Measurements from ENCODE around the gene UGT1A10.

UGT1A10 gene

DNA sequence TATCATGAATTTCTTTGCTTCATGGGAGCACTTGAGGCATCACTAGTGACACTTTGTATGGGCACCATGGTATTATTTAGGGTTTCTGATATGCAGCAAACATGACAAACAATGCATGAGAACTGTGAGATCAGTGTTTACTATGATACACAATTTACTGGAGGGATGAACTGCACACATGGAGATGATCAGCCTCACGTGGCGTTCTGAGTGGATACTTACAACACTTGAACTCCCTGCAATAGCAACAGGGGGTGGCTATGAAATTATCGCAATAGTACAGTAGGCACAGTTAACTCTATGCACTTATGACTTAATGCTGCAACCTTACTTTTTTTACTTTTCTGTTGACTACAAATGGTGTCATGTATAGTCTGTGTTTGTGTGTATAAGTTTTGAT, 37.3 kb upstream of the UGT1A10 start:
- DNase-seq (ENCODE audit: low read depth in 1 of 2, low spot score in 1 of 2) = no peak
- Histone ChIP-seq H3K27me3 (ENCODE audit: insufficient read depth, poor library complexity, severe bottlenecking) (peaks cover 3% of the 10 kb centered on the region), H3K27ac (replicated peaks) (no peak overlapping the region), H3K4me3 (replicated peaks; ENCODE audit: insufficient read depth, low read length) (no peak overlapping the region)
- TF ChIP-seq POLR2AphosphoS5 (IDR thresholded peaks at IDR 0.05; ENCODE audit: low read depth) (no peak), SPI1 (IDR thresholded peaks at IDR 0.05; ENCODE audit: borderline replicate concordance, low read depth) (no peak), GABPA (IDR thresholded peaks at IDR 0.05; ENCODE audit: low read depth) (no peak)
- TF ChIP-seq, protein P1, sequence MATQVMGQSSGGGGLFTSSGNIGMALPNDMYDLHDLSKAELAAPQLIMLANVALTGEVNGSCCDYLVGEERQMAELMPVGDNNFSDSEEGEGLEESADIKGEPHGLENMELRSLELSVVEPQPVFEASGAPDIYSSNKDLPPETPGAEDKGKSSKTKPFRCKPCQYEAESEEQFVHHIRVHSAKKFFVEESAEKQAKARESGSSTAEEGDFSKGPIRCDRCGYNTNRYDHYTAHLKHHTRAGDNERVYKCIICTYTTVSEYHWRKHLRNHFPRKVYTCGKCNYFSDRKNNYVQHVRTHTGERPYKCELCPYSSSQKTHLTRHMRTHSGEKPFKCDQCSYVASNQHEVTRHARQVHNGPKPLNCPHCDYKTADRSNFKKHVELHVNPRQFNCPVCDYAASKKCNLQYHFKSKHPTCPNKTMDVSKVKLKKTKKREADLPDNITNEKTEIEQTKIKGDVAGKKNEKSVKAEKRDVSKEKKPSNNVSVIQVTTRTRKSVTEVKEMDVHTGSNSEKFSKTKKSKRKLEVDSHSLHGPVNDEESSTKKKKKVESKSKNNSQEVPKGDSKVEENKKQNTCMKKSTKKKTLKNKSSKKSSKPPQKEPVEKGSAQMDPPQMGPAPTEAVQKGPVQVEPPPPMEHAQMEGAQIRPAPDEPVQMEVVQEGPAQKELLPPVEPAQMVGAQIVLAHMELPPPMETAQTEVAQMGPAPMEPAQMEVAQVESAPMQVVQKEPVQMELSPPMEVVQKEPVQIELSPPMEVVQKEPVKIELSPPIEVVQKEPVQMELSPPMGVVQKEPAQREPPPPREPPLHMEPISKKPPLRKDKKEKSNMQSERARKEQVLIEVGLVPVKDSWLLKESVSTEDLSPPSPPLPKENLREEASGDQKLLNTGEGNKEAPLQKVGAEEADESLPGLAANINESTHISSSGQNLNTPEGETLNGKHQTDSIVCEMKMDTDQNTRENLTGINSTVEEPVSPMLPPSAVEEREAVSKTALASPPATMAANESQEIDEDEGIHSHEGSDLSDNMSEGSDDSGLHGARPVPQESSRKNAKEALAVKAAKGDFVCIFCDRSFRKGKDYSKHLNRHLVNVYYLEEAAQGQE (IDR thresholded peaks at IDR 0.05; ENCODE audit: insufficient replicate concordance, low read depth) = no peak
- TF ChIP-seq, protein P2, sequence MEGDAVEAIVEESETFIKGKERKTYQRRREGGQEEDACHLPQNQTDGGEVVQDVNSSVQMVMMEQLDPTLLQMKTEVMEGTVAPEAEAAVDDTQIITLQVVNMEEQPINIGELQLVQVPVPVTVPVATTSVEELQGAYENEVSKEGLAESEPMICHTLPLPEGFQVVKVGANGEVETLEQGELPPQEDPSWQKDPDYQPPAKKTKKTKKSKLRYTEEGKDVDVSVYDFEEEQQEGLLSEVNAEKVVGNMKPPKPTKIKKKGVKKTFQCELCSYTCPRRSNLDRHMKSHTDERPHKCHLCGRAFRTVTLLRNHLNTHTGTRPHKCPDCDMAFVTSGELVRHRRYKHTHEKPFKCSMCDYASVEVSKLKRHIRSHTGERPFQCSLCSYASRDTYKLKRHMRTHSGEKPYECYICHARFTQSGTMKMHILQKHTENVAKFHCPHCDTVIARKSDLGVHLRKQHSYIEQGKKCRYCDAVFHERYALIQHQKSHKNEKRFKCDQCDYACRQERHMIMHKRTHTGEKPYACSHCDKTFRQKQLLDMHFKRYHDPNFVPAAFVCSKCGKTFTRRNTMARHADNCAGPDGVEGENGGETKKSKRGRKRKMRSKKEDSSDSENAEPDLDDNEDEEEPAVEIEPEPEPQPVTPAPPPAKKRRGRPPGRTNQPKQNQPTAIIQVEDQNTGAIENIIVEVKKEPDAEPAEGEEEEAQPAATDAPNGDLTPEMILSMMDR (IDR thresholded peaks at IDR 0.05; ENCODE audit: insufficient read depth, low read length) = no peak

DNA sequence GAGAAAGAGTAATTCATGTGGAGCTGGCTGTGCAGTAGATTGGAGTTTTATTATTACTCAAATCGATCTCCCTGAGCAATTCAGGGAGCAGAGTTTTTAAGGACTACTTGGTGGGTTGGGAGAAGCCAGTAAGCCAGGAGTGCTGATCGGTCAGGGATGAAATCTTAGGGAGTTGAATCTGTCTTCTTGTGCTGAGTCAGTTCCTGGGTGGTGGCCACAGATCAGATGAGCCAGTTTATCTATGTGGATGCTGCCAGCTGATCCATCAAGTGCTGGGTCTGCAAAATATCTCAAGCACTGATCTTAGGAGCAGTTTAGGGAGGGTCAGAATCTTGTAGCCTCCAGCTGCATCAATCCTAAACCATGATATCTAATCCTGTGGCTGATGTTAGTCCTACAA, 35.9 kb upstream of the UGT1A10 start:
- Histone ChIP-seq H3K27ac (replicated peaks) (no peak overlapping the region), H3K4me3 (replicated peaks; ENCODE audit: insufficient read depth, low read length) (no peak overlapping the region), H3K27me3 (ENCODE audit: insufficient read depth, poor library complexity, severe bottlenecking) (peaks cover 3% of the 10 kb centered on the region)
- TF ChIP-seq, protein P2 (IDR thresholded peaks at IDR 0.05; ENCODE audit: insufficient read depth, low read length) = no peak
- TF ChIP-seq GABPA (IDR thresholded peaks at IDR 0.05; ENCODE audit: low read depth) = no peak
- no peak for TF ChIP-seq SPI1 (IDR thresholded peaks at IDR 0.05; ENCODE audit: borderline replicate concordance, low read depth)
- TF ChIP-seq, protein P1 (IDR thresholded peaks at IDR 0.05; ENCODE audit: insufficient replicate concordance, low read depth) = no peak
- TF ChIP-seq POLR2AphosphoS5 (IDR thresholded peaks at IDR 0.05; ENCODE audit: low read depth) = no peak
- DNase-seq (ENCODE audit: low read depth in 1 of 2, low spot score in 1 of 2) = no peak

DNA sequence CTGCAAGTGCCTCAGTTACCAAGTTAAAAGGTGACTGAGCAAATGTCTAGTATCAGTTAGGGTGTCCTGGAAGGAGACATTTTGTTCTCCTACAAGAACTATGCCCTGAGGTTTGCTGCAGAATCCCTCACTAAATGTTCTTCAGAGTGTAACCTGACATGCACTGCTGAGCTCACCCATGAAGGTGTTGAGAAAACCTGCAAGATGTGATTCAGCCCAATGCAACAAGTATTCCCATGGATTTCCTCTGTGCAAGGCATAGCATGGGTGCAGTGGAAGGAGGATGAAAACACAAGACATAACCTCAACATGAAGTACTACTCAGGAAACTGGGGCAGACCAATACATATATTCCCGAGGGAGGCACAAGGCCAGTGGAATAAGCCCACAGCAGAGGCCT, 34.2 kb upstream of the UGT1A10 start:
- no peak overlapping the region for H3K27ac ChIP-seq (replicated peaks)
- no peak overlapping the region for H3K4me3 ChIP-seq (replicated peaks; ENCODE audit: insufficient read depth, low read length)
- no peak for DNase-seq (ENCODE audit: low read depth in 1 of 2, low spot score in 1 of 2)
- H3K27me3 ChIP-seq (ENCODE audit: insufficient read depth, poor library complexity, severe bottlenecking) = peaks cover 3% of the 10 kb centered on the region
- TF ChIP-seq, protein P1 (IDR thresholded peaks at IDR 0.05; ENCODE audit: insufficient replicate concordance, low read depth) = no peak
- no peak for TF ChIP-seq POLR2AphosphoS5 (IDR thresholded peaks at IDR 0.05; ENCODE audit: low read depth)
- TF ChIP-seq, protein P2 (IDR thresholded peaks at IDR 0.05; ENCODE audit: insufficient read depth, low read length) = no peak
- no peak for TF ChIP-seq GABPA (IDR thresholded peaks at IDR 0.05; ENCODE audit: low read depth)
- no peak for TF ChIP-seq SPI1 (IDR thresholded peaks at IDR 0.05; ENCODE audit: borderline replicate concordance, low read depth)

Data from HL-60 (cell line).